HG02938 (cell line): ENCODE data around the gene SIRPB2.

Source experiments
- ATAC-seq: cut with Tn5 transposase; IDR thresholded peaks from one replicate; pipeline ENCODE4 v1.9.1; 2021; ENCODE audit warnings: mild to moderate bottlenecking, moderate library complexity; ENCODE audit not compliant: unreplicated experiment

Gene SIRPB2

DNA sequence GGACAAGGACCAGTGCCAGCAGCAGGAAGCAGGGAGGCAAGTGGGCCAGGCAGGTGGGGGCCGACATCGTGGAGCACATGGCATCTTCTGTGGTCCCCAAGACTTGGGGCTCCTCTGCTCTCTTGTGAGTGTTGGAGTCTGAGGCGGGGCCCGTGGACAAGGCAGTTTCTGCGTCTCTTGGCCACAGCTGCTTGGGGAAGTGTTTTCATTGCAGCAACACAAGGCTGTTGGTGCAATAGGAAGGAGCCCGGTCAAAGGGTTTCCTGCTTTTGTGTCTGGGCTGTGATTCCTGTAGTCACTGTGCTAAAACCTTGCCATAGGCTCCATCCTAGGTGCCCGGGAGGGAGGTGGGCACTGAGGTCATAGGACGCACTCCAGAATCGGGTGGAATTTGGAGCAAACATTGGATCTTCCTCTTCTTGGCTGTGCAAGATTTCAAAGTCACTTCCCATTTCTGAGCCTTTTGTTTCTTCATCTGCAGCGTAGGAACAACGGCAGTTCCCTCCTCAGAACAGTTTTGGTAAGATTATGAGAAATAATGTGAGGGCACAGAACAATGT lies at the start of gene SIRPB2:
TSS of gene SIRPB2 (minus strand) at position 140 of the 560 bp plus-strand sequence. CDS start at position 79, 61 bp downstream.
- ATAC-seq: no peak

- ATAC-seq: no peak
Observed at GRCh38 chr20:1539816-1540419, 48.7 kb upstream of the SIRPB2 start.

DNA sequence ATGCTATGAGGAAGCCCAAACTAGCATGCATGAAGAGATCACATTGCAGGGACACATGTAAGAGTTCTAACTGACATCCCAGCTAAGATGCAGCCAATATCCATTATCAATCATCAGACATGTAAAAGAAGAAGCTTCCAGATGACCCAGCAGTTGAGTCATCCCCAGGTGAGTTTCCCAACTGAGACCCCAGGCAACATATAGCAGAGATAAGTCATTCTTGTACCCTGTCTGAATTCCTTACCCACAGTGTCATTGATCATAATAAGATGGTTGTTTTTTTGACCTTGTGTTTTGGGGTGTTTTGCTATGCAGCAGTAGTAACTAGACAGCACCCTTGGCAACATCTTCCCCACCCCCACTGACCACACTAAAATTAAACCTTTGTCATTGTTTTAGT lies 47.4 kb upstream of the SIRPB2 start:
- no peak for ATAC-seq

DNA sequence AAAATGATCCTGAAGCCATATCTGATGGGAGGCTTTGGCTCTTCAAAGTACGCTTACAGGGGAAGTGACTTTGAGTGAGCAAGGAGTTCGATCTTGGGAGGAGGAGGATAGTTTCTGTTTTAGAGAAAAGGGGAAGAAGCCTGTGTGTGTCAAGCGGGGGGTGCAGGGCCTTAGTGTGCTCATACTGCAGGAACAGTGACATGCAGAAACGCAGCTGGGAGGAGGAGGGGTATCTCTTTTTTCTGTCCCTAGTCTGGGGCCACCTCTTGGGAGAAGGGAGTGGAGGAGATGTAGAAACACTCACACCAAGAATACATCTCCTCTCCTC lies 46.5 kb upstream of the SIRPB2 start:
- ATAC-seq: no peak

GRCh38 chr20:1536893-1537730 lies 45.9 kb upstream of the SIRPB2 start:
- no peak for ATAC-seq

DNA sequence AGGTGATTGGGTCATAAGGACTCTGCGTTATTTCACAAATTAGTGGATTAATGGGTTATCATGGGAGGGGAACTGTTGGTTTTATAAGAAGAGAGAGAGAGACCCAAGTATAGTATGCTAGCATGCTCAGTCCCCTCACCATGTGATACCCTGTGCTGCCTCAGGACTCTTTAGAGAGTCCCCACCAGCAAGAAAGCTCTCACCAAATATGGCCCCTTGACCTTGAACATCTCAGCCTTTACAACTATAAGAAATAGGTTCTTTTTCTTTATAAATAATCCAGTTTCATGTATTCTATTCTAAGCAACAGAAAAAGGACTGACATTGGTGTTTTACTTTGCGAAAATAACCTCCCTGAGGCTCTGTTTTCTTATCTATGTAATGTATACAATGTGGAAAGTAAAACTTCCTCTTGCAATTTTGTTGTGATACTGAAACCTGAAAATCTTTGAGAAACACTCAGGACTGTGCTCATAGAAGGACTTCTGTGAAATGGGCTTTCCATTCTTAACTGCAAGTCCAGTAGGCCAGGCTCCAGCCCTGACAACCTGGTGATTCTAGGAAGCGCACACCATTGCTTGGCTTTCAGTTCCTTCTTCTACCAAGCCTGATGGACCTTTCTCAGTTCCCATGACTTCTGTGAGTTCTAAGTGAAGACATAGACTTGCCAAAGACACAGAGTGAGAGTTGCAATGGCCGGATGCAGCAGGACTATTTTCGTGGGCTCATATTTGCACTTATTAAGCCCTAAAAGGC lies 44.4 kb upstream of the SIRPB2 start:
- peak; percentile 87 for ATAC-seq

GRCh38 chr20:1534526-1534925 lies 43.3 kb upstream of the SIRPB2 start:
- no peak for ATAC-seq

DNA sequence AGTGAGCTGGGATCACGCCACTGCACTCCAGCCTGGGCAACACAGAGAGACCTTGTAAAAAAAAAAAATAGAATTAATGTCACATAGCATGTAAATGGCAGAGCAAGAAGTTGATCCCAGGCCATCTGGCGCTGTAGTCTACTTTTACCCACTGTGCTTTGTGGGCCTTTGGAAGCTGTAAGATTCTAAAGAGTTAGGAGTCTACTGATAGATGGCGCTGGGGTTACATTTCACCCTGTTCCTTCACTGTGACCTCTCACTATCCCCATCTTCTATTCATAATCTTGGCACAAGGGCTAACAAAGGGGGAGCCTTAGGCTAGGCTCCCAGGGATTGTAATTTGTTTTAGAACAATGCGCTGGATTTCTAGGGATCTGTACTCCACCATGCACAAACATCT lies 41.8 kb upstream of the SIRPB2 start:
- ATAC-seq: no peak

GRCh38 chr20:1528811-1529210 lies 37.6 kb upstream of the SIRPB2 start:
- no peak for ATAC-seq

GRCh38 chr20:1527923-1528322 lies 36.7 kb upstream of the SIRPB2 start:
- no peak for ATAC-seq

DNA sequence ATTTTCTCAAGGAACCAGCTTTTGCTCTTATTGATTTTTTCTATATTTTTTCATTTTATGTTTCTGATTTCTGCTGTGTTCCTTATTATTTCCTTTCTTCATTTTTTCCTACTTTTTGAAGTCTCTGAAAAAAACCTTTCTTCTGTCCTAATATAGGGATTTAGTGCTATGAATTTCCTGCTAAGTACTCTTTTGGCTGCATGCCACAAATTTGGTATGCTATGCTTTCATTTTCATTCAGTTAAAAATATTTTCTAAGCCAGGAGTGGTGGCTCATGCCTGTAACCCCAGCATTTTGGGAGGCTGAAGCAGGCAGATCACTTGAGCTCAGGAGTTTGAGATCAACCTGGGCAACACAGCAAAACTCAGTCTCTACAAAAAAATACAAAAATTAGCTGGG lies 35.7 kb upstream of the SIRPB2 start:
- no peak for ATAC-seq

DNA sequence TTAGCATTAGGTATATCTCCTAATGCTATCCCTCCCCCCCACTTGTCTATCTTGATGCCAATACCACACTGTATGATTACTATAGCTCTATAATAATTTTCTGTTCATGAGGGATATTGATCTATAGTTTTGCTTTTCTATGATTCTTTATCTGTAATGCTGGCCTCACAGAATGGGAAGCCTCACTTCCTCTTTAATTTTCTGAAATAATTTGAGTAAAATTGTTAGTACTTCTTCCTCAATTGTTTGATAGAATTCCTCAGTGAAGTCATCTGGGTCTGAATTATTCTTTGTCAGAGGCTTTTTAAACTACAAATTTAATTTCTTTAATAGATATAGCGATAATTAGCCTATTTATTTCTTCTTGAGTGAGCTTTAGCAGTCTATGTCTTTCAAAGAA lies 35.1 kb upstream of the SIRPB2 start:
- ATAC-seq: no peak

- no peak for ATAC-seq
Observed at GRCh38 chr20:1524004-1524403, 32.8 kb upstream of the SIRPB2 start.

- ATAC-seq: no peak
Observed at GRCh38 chr20:1517010-1517409, 25.8 kb upstream of the SIRPB2 start.

DNA sequence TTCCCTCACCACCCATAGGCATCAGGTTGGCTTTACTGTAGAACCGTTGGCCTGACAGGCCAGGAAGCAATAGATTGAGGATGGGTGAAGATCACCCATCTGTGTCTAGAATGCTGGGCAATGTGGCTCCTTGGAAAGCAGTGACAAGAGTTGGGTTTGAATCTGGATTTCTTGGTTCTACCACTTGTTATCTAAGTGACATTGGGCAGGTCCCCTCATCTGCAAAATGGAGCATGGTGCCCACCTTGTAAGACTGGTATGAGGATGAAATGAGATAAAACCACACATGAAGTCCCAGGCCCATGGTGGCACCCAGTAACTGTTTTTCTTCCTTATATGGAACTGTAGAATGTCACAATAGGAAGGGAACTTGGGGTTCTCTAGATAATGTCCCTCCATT lies 22.6 kb upstream of the SIRPB2 start:
- ATAC-seq: no peak

- no peak for ATAC-seq
Observed at GRCh38 chr20:1509237-1509636, 18.0 kb upstream of the SIRPB2 start.

- no peak for ATAC-seq
Observed at GRCh38 chr20:1508574-1508973, 17.4 kb upstream of the SIRPB2 start.

GRCh38 chr20:1507276-1507675 lies 16.1 kb upstream of the SIRPB2 start:
- no peak for ATAC-seq

- ATAC-seq: no peak
Observed at GRCh38 chr20:1505871-1506270, 14.7 kb upstream of the SIRPB2 start.

DNA sequence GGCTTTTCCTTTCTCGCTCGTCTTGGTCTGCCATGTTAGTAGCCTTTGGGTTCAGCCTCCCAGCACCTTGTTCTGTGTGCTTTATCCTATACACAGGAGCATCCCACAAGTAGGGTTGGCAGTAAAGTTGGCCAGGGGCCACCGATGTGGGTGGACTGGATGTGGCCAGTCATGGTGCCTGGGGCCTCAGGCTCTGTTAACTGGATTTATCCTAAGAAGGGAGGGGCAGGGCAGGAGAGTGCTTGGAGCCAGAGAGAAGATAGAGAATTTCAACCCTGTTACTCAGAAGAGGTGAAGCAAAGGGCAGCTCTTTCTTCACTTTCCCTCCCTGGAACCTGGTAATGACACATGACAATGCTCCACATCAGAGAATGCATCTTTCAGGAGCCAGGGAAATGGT lies 14.1 kb upstream of the SIRPB2 start:
- no peak for ATAC-seq

GRCh38 chr20:1503564-1504227 lies 12.5 kb upstream of the SIRPB2 start:
- peak; percentile 96 for ATAC-seq
